HuH-7 (cell line): ENCODE results near the gene CALHM4.

ENCODE experiments used
- DNase-seq: peaks from one replicate; pipeline ENCODE4 v3.0.0; 2011; ENCODE audit warnings: low spot score

Gene CALHM4, protein sequence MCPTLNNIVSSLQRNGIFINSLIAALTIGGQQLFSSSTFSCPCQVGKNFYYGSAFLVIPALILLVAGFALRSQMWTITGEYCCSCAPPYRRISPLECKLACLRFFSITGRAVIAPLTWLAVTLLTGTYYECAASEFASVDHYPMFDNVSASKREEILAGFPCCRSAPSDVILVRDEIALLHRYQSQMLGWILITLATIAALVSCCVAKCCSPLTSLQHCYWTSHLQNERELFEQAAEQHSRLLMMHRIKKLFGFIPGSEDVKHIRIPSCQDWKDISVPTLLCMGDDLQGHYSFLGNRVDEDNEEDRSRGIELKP

GRCh38 chr6:116553451-116553850, at the start of gene CALHM4:
Gene CALHM4 (plus strand): TSS chr6:116553751. CDS start chr6:116553794, 43 bp downstream.
- no peak for DNase-seq

- no peak for DNase-seq
These were observed 46.2 kb upstream of the CALHM4 start for GRCh38 chr6:116507324-116507723.

DNA sequence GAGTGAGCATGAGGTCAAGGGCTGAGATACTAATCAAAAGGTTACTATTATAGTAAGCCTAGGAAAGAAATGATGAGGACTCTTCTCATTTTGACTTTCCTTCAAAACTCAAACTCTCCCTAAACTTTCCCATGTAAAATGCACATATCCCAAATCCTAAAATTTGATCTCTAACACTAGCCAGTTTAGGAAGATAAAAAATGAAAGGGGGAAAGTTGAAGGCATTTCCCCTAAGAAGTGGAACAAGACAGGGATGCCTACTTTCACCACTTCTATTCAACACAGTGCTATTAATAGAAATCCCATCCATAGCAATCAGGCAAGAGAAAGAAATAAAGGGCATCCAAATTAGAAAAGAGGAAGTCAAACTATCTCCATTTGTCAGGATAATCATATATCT, 45.0 kb upstream of the CALHM4 start:
- no peak for DNase-seq

GRCh38 chr6:116511424-116512110, 42.0 kb upstream of the CALHM4 start, which contains the start of gene CALHM5:
Gene CALHM5 (plus strand): TSS chr6:116511639. CDS start chr6:116511697, 58 bp downstream.
- DNase-seq, result no peak

DNA sequence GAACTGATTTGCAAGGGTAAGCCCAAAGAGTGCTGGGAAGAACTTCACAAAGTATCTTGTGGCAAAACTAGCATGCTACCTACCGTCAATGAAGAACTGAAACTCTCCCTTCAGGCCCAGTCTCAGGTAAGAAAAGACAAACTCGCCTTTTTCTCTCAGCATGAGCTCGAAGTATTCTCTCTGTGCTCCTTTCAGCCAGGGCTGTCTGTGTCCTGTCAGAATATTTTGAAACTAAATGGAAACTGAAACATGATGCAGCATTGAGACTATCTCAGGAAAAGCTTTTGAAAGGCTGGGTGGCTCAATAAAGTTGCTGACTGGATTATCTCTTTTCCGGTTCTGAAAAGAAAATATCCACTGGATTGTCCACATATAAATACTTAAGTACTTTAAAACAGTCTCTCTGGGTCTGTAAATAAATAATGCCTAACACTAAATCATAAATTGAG, 41.4 kb upstream of the CALHM4 start:
- no peak for DNase-seq

- DNase-seq, result no peak
These were observed 40.8 kb upstream of the CALHM4 start for GRCh38 chr6:116512734-116513133.

DNA sequence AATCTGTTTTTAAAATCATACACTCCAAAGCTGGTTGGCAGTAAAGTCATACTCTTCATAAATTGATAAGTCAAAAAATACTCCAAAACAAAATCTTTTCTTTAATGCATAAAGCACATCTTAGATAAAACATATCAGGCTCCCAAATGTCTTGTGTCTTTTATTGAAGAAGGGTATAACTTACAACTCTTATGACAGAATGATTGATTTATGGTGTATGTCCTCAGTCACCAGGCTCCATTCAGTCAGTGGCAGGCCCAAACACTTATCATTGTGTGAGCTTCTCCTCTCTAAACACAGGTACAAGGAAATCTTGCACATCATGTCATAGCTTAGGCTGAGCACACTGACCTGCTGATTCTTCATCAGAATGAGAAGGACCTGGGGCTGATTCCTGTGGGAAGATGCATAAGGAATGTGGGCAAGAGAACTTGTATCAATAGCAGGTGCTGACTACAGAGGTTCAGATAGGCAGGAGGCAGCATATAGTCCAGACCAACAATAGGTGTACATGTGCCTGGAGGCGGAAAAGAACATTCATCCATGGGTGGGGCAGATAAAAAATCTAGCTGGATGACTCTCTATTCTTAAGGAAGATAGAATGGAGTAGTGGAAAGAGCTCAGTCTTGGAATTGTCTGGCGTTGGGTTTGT, 40.2 kb upstream of the CALHM4 start:
- no peak for DNase-seq

- no peak for DNase-seq
These were observed 39.4 kb upstream of the CALHM4 start for GRCh38 chr6:116514111-116514510.

DNA sequence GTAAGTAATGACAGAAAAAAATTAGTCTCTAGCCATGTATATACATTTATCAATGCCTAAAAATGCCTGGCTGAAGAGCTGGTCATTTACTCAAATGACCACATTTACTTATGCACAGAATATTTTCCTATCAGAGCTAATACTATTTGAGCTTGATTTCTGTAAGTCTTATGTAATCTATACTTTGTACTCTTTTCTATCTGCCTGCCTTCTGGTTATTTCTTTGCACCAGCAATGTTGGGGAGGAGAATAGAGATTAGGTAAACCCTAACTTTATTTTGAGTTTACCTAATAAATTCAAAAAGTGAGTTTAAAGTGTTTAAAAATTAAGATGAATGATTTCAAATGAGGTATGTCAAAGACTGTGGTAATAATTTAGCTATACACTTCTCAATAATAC, 38.4 kb upstream of the CALHM4 start:
- DNase-seq, result no peak

DNA sequence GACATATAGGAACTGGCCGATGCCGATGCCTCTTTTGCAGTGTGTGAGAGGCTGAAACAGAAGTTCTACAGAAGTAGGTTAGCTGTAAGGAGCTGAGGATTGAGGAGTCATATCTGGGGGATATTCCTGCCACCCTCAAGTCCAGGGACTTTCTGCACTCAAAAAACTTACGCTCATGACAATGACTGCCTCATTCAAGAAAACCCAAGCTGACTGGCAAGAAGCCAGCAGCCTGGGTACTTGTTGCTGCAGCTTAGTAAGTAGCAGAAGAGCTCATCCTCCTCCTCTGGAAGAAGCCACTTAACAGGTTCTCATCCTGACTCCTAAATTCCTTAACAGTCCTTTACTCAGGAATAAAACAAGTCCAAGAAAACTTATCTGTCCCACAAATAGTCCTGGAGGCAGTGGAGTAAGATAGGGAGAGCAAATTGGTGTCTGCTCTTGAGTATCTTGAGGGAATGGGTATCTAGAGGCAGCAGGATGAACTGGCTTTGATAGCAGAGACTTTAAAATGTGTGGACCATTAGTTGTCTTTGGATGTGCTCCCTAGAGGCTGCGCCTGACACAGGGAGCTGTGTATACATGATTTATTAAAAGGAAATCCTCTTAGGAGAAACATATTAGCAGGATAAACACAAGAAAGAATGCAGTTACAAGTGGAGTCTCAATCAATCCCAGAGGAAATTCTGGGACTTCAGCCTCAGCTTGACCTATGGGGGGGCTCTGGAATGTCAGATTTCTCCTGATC, 34.8 kb upstream of the CALHM4 start:
- no peak for DNase-seq

DNA sequence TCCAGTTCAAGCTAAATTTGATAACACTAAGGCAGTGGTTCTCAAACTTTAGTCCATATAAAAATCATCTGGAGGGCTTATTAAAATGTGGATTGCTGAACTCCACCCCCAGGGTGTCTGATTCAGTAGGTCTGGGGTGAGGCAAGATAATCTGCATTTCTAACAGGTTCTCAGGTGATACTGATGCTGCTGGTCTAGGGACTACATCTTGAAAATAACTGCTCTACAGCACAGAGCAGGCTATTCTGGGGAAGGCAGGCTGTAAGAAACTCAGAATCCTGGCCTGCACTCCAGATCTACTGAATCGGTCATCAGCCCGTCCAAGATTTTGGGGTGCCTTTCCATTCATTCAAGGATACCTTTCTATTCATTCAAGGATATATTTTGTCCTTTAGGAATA, 30.7 kb upstream of the CALHM4 start:
- DNase-seq, result no peak

DNA sequence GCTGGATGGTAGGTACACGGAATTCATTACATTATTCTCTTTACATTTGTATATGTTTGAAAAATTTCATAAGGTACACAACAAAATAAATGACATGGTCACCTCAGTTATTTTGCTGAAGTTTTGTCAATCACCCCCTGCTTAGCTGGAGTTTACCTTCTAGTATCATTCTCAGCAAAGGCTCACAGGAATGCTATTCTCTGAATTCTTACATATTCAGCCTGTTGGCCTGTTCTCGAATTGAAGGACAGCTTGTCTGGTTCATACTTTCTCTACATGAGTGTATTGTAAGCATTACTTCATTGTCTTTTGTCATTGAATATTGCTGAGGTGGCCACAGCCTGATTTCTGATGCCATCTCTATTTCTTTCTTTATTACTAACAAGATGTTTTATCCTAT, 29.3 kb upstream of the CALHM4 start:
- DNase-seq, result no peak

DNA sequence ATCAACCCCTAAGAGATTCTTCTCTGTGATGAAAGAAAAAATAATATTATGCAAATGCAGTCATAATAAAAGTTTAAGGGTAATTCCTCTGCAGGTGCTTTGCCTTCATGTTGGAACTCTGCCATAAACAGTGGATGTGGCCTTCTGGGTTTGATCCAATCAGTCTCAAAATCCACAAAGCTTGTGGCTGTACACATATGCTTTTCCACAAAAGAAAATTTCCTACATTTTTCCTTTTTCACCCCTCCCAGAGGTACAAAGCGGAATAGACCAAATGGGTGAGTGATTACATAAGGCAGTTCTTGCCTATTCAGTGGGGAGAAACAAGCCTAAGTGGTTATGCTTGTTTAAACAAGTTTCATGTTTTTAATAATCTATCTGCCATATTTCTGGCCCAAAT, 25.4 kb upstream of the CALHM4 start:
- DNase-seq, result no peak

DNA sequence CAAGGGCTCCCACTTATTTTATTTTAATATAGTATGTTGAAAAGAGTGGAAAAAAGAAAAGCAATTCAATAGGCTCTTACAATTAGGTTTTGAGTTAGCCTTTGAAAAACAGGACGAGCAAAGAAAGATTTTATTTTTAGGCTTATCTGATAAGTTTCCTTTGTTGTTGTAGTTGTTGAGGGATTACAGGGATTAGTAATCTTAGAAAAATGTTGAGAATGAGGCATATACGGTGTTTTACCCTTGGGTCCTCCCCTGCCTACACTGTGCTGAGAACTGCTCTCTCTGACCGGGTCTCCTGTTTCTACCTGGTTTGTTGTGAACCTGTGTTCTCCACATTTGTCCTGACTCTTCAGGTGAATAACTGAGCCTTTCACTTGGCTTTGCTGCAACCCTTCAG, 24.8 kb upstream of the CALHM4 start:
- no peak for DNase-seq

- no peak for DNase-seq
These were observed 23.9 kb upstream of the CALHM4 start for GRCh38 chr6:116529466-116530290.

GRCh38 chr6:116530436-116530835, 23.1 kb upstream of the CALHM4 start:
- no peak for DNase-seq

GRCh38 chr6:116531675-116532570, 21.6 kb upstream of the CALHM4 start:
- DNase-seq, result peak; percentile 36

DNA sequence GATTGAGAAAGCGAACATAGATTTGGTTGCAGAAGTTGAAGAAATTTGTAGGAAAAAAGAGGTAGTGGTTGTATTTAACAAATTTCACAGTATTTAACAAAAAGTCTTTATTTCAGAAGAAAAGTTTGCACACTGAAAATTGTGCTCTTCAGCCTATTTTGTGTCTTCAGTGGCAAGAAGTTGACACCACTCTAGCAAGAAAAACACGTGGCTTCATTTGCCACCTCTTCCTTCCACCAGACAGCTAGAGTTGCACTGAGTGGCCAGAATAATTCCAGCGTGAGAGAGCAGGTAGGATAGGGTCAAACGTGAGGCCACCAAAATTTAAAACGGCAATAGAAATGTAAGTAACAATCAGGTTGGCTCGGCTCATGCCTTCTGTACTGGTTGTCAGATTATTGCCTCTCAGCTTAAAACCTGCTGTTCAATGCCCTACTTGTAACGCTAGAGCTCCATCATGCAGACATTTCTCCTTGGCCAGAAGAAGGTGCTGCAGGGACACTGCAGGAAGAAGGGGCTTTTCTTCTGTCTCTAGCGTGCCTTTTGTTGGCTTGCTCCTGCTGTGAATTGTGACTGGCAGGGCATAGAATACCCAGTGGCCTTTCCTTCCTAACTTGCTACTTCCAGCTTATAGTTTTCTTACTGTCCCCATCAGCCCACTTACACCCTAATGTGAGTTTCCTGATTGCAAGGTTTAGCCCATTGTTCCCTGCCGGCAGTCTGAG, 20.2 kb upstream of the CALHM4 start:
- DNase-seq, result no peak

GRCh38 chr6:116535109-116535508, 18.4 kb upstream of the CALHM4 start:
- DNase-seq, result no peak

- peak; percentile 34 for DNase-seq
These were observed 17.3 kb upstream of the CALHM4 start for GRCh38 chr6:116536216-116536621.
